HT-29 (cell line): ENCODE results near the gene PSME3IP1. TPM values are rescaled to one million over a fixed set of nuclear protein-coding genes. Genes with fewer than 3 reads are reported as not detected.

Source experiments
- DNase-seq: peaks from one replicate; pipeline ENCODE4 v3.0.0-alpha.2; 2015; ENCODE audit warnings: low spot score
- total RNA-seq: library from RNA; depleted of rRNA; stranded (reverse); fragments of >200 nt; shearing (Covaris generic); gene quantifications from 2 replicates; pipeline ENCODE4 v1.2.3, GENCODE V29; 2014

The PSME3IP1 gene
- total RNA-seq, 1 experiment from 2014 or later, result 54.5 TPM

DNA sequence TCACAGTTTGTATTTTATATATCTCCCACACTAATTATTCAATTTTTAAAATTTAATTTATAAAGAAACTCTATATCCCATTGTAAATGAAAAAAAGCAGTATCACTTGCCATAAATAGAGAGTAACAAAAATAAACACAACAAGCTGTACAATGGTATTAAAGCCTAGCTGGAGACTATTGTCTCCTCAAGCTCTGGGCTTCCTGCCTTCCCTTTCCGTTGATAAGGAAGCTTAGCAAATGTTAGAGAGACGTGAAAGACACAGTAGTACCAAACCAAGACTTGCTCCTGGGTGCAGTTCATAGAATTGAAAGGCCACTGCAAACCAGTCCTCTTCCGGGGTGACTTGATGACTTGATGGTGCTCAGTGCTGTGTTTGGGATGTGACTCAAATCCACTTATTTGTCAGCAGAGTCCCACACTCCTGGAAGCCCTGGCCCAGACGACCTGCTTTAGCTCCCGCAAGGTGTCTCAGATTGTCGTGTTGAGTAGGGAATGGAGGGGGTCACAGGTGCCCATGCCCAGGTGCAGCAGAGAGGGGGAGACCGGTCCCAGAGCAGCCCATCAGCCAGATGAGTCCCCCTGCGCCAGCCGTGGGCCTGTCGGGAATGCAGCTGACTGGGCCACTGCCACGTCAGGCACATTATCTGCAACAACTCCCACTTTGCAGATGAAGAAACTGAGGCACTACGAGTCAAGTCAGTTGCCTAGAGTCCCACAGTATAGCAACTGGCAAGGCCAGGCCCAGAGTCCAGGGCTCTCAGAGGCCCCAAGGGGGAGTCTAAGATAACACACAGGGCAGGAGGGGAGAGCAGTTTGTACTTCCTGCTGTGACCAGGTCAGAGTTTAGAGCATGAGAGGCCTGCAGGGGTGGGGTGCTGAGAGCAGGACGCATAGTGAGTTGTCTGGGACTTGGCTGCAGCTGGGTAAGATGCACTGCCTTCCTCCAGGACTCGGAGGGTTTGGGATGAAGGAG lies 40.5 kb downstream of the PSME3IP1 start:
- no peak for DNase-seq

DNA sequence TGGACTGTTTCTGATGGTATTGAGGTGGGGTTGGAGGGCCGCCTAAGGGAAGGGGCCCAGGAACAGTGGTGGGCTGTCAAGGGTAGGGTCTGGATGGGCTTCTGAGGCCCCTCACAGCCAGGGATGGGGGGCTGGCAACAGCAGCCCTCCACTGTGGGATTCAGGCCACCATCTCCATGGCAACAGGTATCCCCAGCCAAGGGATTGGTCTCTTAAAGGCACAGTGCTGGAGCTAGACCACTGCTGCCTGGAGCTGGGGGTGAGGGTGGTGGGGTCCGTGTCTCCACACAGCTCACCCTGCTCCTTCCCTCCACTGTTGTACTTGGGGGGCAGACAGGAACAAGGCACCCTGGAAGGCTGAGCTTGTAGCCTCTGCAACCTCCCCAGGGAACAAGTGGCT lies 41.8 kb downstream of the PSME3IP1 start:
- no peak for DNase-seq

DNA sequence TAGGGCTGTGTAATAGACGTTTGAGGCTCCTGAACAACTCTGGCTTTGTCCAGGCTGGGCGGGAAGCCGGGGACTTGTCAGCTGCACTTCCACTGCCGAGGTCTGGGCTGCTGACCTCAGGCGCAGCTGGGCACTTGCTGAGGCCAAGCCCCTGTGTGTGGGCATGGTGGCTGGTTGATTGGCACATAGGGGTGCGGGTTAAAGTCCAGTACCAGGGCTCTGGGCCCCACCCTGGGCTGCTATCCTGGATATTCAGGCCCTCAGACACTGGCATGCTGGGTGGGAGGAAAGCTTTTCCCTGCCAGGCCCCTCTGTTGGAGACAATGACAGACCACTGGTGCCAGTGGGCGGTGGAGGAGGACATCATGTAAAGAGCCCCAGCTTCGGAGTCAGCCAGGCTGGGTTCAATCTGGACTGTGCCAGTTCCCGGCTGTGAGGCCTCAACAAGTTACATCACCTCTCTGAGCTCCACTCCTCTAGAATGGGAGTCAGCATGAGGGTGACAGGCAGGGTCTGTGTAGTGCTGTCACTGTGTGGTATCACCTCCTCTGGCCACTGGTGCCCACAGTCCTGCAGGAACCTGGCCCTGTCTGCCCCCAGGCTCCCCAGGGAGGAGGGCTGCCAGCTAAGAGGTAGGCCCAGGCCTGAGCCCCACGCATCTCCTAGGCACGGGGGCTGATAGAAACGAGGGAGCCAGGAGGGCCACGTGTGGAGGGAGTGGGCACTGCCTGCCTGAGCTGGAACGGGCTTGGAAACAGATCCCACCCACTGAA lies 42.5 kb downstream of the PSME3IP1 start:
- no peak for DNase-seq

DNA sequence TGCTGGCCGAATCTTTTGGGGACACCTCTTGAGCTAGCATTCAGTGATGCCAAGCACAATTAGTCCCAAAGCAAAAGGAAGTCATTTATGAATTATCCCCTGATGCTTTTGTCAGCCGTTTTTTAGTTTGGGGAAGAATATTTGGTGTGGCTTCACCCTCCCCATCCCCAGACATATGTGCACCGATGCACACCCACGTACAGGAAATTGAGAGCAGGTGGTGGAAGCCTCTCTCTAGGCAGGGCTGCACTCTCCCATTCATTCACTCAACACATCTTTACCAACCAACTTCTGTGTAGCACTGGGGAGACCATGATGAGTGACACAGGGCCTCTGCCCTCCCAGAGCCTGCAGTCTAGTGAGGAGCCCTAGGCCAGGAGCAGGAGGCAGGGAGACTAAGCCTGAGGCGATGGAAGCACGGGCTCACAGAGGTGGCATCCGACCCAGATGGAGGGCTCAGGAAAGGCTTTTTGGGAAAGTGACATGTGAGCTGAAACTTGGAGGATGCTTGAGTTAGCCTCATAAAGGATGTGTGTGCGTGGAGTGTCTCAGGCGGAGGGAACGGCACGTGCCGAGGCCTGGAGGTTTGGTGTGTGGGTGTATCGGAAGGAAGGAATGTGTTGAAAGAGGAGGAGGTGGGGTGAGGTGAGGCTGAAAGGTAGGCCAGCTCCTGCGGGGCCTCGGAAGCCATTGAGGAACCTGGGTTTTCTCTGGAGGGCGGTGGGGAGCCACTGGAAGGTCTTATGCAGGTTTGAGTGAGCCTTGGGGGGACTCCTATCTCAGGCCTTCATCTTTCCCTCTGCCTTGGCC lies 43.8 kb downstream of the PSME3IP1 start:
- DNase-seq, result no peak

DNA sequence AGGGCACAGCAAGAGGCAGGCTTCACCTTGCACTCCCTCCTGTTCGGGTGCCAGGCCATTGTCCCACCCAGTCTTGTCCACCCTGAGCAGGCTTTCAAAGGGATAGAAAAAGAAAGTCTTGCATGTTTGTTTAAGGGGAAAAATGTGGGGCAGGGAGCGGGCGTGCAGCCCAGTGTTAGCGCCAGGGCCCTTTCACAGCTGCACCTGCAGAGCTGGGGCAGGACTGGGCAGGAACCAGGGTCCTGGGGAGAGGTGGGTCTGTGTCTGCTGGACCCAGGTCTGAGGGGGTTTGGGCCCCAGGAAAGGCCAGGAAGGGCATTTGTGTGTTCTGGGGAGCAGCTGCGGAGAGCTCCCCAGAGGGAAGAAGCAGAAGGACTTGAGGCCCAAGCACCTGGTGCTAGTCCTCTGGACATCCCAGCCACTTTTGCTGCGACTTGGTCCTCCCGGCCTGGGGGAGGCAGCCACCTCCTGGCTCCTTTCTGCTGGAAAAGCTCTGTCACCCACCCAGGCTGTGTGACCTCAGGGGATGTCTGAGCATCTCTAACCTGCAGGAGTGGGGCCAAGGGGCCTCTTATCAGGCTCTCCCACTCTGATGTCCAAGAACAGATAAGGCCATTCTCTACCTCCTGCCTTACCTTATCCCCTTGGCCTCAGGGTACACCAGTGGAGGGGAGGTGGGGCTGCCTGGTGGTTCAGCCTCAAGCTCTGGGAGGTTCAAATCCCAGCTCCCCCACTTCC lies 44.7 kb downstream of the PSME3IP1 start:
- DNase-seq, result peak; percentile 42

DNA sequence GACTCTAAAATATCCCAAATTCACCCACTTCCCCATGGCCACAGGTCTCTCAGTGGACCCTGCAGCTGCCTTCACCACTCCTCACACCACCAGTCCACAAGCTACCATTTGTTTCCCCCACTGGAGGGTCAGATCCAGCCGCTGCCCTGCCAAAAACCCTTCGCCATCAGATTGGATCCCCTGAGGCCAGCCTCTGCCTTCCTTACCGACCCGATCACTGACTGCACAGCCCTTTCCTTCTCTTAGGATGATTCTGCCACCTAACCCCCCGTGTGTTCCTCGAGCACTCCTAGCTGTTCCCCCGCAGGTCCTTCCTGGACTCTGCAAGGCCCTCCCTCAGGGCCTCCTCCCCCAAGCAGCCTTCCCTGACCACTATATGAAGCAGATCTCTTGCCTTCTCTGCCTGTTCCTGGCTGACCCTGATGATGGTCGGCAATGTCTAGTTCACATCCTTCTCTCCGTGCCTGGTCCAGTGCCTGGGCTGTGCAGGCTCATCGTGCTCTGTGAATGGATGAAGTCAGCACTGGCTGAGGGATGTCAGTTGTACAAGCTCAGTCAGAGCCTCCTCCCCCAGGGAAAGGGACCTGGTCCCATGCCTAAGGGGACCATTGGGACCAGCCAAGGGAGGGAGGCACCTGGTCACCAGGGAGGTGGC lies 47.4 kb downstream of the PSME3IP1 start:
- DNase-seq, result no peak

DNA sequence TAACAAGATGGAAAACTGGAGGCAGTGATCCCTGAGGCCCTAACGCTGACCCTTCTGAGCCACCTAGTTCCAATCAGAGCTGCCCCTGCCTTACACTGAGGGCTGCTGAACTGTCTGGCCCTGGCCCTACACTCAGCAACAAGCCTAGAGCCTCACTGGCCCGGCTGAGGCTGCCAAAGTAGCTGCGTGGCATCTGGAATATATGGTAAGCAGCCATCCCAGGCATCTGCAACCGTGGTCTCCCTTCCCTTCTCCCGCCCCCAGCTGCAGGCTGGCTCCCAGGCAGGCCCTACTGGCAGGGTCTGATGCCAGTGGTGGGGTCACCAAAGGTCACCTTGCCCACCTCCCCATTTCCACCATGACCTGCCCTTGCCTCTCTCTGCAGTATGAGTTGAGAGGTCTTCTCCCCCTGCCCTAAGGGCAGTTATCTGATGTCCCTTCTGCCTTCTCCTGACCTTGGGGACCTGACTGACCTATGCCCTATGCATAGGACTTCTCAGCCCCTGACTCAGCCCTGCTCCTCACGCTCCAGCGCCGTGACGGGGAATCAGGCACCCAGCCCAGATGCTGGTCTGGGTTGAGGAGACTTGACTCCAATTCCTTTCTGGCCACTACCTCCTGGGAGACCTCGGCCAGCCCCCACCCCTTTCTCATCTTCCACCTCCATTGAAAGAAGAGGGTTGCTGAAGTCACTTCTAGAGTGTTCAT lies 48.1 kb downstream of the PSME3IP1 start:
- DNase-seq, result no peak

DNA sequence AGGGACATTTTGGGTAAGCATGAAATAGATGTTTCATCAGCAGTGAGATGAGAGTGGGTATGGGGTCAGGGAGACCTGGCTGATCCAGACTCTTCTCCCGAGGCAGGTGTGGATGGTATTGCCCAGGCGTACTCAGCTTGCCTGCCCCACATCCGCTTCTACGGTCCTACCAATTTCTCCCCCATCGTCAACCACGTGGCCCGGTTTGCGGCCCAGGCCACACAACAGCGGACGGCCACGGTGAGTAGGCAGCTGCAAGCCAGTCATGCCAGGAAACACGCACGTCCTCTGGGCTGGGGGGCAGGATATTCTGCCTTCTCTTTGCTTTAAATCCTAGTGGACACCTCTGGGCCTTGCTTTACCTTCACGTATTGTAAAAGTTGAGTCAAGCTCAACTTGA lies 48.8 kb downstream of the PSME3IP1 start:
- DNase-seq, result no peak

DNA sequence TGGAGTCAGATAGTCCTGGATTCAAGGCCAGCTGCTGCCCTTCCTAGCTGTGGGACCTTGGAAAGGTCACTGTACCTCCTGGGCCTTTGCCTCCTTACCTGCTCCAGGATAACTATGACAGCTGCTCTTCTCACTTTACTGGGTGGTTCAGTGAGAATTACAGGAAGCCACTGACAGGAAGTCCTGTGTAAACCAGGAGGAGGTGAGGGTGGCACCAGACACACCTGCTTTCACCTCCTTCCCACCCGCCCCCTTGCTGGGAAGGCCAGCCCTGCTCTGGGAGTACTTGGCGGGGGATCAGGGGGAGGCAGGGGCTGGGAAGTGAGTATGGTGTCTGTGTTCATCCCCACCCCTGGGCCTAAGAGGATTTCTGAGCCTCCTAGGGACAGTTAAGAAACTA lies 50.9 kb downstream of the PSME3IP1 start:
- peak; percentile 60 for DNase-seq

DNA sequence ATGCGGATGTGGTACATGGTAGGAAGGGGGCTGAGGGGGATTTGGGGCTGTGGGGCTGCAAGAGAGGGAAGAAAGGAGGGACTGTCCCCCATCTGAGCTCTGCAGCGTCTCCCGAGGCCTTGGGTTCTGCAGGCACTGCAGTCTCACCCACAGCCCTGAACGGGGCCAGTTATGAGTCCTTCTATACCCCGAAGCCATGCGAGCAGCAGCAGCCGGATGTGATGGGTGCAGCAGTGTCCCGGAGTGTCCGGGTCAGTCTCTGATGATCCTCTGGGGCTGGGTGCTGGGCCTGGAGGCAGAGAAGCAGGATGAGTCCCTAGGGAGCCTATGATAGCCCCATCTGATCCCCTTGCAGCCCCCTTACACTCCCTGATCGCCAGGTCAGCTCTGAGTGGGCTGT lies 52.0 kb downstream of the PSME3IP1 start:
- DNase-seq, result no peak

DNA sequence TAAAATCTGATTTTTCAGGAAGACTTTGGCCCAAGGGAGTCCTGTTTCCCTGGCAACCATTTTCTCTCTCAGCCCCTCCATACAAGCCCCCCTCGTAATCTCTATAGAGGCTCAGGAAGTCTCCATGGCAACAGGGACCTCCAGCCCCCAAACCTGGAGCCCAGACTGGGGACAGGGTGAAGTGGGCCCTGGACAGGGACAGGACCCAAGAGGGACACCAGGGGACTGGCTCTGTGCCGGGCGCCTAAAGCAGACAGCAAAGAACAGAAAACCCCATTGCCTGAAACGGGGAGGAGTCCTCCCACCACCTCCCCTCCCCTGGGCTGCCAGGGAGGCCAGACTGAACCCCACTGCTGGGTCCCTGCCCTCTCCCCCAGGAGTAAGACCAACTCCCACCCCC lies 52.8 kb downstream of the PSME3IP1 start:
- no peak for DNase-seq

DNA sequence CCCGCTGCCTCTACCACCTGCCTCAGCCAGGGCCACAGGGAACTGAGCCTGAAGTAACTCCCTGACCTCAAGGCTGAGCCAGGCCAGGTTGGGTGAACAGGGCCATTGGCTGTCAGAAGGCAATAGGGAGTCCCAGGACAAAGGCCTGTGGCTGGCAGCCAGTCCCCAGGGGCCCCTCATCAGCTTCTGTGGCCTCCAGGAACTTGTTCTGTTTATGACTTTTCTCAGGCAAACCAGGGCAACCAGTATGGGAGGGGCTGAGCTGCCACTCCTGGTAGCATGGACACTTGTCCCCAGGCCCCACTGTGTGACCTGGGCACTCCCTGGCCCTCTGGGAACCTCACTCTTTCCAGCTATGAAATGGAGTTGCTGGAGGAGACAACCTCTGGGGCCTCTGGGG lies 53.4 kb downstream of the PSME3IP1 start:
- DNase-seq, result peak; percentile 64

DNA sequence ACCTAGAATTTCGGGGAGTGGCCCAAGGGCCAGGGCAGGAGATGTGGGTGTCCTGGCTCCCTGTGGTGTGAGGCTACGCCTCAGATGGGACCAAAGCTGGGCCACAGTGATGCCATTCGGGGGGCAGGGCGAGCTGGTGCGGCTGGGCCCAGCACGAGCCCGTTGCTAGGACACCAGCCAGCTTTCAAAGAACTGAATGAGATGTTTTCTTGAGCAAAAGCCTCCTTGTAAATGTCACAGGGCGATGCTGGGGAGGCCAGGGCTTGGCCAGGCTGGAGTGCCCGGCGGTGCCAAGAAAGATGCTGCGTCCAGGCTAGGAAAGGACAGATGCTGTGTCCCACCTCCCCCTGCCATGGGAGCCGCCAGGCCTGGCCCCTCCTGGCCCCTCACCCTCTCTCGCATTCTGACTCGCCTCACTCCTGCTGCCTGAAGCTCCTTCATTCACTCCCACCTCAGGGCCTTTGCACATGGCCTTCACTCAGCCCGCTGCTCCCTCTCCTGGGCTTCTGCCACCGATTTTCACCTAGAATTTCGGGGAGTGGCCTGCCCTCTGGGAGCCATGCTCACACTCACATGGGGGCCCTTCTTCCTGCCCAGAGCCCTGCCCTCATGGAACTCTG lies 54.4 kb downstream of the PSME3IP1 start:
- DNase-seq, result no peak

DNA sequence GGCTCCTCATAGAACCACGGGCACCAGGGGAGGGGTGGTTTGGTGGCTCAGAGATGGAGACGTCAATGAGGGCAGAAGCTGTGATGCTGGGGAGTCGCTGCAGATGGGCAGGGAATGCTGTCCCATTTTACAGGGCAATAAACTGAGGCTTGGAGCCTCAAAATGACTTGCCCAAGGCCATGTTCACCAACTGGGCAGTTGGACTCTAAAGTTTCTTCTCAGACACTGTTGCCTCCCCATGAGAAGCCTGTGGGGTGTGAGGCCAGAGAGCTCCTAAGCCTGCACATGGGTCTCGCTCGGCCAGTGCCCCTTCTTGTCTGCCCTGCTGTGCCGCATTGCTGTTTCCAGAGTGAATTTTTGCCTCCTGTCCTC lies 54.9 kb downstream of the PSME3IP1 start:
- no peak for DNase-seq

DNA sequence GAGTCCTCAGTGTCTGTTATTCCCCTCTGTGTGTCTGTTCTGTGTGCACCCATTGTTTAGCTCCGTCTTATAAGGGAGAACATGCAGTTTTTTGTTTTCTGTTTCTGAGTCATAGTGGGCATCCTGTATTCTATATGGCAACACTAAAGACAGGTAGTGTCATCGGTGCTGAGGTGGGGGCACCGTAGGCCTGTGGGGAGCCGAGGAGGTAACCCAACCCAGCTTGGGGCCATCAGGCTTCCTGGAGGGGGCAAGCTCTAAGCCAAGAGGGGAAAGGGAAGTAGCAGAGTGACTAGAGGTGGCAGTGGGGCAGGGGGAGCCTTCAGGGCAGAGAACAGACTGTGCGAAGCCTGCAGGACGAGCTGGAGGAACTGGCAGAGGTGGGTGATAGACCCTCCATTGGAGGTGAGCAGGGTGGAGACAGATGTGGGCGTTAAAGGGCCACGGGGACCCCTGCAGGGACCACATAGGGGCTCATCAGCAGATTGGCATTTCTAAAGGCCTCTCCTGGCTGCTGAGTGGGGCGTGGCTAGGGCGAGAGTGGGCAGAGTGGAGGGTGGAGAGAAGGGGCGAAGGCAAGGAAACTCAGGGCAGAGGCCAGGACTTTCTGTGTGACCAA lies 57.0 kb downstream of the PSME3IP1 start:
- no peak for DNase-seq

DNA sequence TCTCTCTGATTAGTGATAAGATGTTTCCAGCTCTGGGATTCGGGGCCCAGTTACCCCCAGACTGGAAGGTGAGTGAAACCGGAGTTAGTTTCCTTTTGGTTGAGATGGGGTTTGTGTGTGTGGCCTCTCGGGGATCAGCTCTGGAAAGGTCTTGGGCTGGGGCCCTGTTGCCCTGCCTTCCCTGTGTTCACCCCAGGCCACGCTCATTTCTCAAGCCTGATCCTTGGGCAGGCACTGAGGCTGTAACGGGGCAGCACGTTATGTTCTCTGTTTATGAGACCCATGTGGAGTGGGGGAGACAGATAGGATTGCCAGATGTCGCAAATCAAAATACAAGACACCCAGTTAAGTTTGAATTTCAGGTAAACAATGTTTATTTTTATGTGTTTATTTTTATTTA lies 58.0 kb downstream of the PSME3IP1 start:
- no peak for DNase-seq

DNA sequence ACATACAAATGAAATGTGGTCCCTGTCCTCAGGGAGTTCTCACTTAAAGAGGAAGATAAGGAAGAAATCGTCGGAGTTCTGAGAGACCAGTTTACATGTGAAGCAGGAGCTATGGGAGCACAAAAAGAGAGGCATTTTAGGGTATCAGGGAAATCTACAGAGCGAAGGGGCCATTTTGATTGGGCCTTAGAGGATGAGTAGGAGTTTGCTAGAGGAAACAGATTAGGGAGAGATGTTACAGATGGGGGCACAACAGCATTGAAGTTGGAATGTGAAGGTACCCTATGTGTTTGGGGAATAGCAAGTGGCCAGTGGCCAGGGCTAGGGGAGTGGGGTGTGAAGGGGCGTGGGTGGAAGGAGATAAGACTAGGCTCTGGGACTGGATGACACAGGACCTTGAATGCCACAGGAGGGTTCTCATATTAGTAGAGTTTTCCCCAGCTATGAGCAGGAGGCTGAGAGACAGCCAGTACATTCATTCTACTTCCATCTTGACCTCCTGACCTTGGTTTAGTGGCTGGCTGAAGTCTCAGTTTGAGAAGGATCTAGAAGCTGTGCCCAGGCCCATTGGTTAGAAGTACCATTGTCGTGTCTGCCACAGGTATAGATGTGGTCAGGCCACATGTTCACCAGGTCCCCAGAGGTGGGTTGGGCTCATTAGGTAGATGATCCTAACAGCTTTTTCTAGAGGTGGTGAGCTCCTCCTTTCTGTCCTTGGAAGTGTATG lies 58.6 kb downstream of the PSME3IP1 start:
- no peak for DNase-seq

DNA sequence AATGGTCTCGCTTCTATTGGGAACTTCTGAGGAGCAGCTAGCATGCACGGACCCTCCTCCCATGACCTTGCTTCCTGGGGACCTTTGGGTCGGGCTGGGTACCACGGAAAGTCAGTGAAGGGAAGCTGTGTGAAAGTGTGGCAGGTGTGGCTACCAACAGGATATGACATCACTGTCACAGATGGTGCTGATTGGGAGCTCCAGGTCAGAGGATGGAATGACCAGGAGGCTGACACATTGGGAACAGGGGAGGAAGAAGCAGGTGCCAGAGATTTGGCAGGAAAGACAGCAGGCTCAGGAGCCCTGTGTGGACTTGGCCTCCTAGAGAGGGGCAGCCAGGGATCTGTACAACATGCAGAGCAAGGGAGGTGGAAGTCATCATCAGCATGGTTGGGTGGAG lies 59.4 kb downstream of the PSME3IP1 start:
- DNase-seq, result no peak
